Superior temporal gyrus (tissue), 1 donor: ENCODE data around the gene CEP131.

Experiments
- DNase-seq: peaks from one replicate; pipeline ENCODE4 v3.0.0-alpha.2; 2016; ENCODE audit errors: extremely low spot score

The CEP131 gene

DNA sequence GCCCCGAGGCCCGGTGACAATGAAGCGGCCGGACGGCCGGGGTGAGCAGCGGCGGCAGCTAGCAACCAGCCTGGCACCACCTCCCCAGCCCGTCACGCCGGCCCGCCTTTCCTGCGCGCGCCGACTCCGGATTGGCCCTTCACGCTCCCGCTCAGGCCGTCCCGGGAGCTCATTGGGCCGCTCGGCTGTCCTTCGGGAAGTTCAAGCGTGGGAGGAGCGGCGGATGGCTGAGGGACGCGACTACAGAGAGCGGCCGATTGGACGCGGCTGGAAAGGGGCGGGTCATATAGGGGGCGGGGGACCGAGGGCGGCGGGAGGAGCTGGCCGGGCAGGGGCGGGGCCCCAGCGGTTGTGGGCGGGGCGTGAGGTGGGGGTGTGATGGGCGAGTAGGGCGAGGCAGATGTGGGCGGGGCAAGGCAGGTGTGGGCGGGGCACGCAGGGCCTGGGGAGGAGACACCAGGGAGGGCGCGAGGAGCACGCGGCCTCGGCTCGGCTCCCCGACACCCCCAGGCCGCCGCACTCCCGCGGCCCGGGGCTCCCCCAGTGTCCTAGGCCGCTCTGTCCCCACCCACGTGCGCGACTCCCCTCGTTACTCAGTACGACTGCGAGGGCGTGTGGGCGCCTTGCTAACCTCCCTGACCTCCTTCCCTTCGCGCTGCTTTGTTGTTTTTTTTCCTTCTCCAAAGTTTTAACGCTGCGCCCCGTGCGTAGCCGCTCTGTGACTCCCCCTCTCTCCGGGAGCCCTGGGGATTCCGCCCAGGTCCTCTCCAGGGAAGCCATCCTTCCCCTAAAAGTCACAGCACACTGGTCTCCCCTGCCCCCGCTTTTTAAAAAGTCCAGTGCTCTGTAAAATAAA lies at the start of gene CEP131:
CEP131 (minus strand) TSS at position 60 of the 856 bp plus-strand sequence. CDS start 2,909 bp downstream, outside the sequence.
- peak; percentile 97 for DNase-seq

- DNase-seq, result no peak
Observed at GRCh38 chr17:81271226-81271625, 48.5 kb upstream of the CEP131 start.

GRCh38 chr17:81270279-81270678 lies 47.5 kb upstream of the CEP131 start:
- DNase-seq, result no peak

DNA sequence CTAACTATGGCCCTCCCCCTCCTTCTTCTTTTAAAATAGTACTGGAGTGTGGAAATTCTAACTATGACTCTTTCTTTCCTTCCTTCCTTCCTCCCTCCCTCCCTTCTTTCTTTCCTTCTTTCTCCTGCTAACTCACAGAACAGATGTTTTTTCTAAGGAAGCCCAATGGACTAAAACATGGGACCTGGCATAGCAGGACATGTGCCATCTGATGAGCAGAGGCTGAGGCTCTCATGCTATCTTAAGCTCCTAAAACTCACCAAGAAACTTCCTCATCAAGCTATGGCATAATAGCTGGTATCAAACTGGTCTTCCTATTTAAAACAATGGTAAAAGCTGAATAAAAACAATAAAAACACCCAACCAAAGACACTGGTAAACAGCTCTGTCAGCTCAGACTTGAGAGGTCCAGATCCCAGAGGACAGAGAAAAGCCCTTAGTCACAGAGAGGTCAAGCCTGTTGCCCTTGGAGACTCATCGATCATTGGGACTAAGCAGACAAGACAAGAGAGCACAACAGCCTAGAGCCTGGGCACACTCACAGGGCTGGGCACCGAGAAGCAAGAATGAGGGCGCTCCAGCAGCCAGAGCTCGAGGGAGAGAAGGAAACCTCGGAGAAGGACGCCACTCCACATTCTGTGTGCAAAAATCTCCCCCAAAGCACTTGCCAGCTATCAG lies 44.8 kb upstream of the CEP131 start:
- DNase-seq, result no peak

- DNase-seq, result no peak
Observed at GRCh38 chr17:81265576-81265975, 42.8 kb upstream of the CEP131 start.

DNA sequence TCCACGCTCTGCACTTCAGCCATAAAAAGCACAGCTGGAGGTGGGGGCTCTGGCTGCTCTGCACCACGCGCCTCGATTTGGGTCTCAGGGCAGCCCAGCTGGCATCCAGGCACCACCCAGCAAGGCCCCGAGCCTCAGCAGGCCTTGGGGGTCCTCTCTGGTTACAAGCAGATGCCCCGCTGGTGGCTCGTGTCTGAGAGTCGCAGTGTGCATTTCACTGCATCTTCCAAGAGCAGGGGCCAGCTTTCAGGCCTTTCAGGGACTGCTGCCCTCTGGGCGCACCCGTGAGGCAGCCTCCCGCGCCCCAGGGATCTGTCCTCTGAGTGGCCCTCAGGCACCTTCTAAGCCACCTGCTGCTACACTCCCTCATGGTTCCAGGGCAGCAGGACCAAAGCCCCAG lies 41.9 kb upstream of the CEP131 start:
- DNase-seq, result no peak

GRCh38 chr17:81263371-81264181 lies 40.8 kb upstream of the CEP131 start:
- no peak for DNase-seq

DNA sequence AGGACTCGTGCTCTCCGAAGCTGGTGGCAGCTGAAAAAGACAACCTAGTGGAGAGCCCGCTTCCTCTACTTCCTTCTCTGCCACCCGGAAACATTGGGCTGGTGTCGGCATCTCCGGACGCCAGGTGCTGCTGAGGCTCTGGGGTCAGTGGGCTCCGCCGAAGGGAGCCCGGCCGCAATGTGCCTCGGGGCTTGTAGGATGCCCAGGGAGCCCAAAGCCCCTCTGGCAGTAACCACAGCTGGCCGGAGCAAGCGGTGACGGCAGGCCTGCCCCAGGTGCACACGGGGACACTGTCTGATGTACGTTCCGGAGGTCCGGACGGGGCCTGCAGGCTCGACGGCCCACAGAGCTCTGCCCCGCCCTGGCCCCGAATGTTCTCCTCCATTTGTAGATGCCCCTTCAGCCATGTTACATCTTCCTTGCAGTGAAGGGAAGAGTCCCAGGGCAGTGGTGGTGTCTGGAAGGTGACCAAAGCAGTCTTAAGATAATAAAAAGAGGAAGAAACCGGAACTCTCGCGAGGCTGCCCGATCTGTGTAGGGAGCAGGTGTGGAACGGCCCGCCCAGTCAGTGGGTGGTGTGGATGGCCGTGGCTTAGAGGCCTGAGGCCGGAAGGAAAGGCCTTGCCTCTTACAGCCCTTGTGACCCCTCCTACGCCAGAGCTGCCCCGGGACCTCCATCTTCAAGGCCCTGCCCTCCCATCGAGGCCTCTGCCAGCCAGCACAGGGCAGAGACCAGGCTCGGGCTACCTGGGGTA lies 39.0 kb upstream of the CEP131 start:
- no peak for DNase-seq

- DNase-seq, result no peak
Observed at GRCh38 chr17:81261096-81261495, 38.3 kb upstream of the CEP131 start.

DNA sequence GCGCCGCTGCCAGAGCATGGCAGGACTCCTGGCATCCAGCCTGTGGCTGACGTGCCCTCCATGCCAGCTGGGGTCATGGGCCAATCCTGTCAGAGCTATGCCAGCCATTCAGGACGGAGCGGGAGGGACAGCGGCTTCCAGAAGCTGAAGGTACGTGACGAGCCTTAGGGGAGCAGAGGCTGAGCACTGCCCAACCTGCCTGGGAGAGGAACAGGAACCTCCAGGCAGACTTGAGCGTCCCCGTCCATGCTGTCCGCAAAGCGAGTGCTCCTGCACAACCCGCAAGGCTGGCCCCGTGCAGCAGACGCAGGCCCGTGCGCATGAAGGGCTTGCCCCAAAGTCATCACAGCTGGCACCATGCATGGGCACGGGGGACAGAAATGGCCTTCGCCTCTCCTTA lies 37.9 kb upstream of the CEP131 start:
- DNase-seq, result no peak

- no peak for DNase-seq
Observed at GRCh38 chr17:81260171-81260570, 37.4 kb upstream of the CEP131 start.

- DNase-seq, result no peak
Observed at GRCh38 chr17:81259058-81259605, 36.4 kb upstream of the CEP131 start.

DNA sequence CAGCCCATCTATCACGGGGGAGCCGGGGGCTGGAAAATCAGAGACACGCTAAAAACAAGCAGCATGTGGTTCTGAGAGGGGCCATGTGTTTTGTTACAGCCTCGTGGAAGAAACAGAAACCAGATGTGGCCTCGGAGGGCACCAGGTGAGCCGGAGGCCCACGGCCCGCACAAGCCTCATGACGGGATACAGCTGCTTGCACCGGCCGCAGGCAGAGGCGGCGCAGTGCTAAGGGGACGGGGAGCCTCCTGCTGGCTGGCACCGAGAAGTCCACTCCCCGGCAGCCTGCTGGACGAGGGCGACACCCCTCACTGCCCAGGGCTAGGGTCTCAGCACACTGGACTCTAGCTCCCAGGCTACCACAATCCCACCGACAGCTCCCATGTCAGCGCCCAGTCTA lies 35.5 kb upstream of the CEP131 start:
- no peak for DNase-seq

DNA sequence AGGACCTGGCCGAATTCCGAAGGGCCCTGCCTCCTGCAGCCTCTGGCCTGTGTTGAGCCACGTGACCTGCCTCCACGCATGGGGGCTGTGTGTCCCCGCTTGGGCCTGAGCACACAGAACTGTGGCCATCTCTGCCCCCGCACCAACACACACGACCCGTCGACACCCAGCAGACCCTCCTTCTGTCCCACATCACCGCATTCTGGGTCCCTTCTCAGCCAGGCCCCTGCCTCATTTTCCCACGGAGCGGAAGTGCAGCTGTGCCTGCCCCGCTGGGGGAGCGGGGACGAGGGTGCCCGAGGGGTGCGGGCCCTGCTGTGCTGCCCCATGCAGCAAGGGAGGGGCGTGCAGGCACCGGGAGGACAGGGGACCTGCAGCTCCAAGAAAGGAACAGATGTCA lies 34.8 kb upstream of the CEP131 start:
- DNase-seq, result no peak

GRCh38 chr17:81256616-81257015 lies 33.9 kb upstream of the CEP131 start:
- DNase-seq, result no peak

- peak; percentile 58 for DNase-seq
Observed at GRCh38 chr17:81254955-81255717, 32.4 kb upstream of the CEP131 start.

- DNase-seq, result peak; percentile 79
Observed at GRCh38 chr17:81253358-81254131, 30.8 kb upstream of the CEP131 start.

DNA sequence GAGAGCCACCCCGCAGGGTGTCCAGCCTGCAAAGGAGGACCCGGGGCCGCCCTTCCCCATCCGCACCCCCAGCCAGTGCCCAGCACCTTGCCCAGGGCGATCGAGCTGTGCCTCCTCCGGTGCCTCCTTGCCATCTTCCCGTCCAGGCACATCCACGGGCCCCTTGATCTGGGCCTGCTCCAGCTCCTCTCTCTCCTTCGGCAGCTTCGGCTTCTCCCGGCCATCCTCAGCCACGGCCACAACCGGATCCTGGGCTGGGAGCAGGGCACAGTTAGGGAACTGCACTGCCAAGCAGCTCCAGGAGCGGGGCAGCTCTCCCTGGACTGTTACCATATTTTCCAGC lies 30.2 kb upstream of the CEP131 start:
- no peak for DNase-seq

DNA sequence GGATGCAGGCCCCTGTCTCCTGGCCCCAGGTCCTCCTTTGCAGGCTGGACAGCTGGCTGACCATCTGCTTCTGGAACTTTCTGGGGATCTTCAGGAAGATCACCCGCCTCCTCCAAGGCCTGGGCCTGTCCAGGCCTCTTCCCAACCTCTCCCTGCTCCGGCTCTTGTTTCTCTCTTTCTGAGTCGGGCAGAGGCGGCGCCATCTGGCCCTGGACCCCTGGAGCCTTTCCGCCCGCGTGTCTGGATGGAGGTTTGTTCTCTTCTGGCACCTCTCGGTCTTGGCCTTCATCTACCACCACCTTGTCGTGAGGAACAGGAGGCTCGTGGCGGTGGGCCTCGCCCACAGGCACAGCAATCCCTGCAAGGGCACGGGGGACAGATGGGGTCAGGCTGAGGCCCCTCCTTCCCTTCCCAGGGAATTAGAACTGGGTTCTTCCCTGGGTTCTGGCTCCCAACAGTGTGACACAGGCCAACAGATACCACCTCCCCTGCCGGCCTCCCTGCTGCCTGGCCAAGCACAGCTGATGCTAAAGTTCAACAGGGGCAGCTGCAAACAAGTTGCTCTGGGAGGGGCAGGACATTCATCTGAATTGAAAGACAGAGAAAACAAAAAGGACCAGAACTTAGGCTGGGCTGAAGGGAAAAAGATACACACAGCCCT lies 29.7 kb upstream of the CEP131 start:
- DNase-seq, result no peak
